H1 (cell line): ENCODE data around the gene CHRNA9.

Experiments
- BRCA1 ChIP-seq: IDR thresholded peaks from 2 replicates; pipeline ENCODE4 v1.6.1; 2012; ENCODE audit warnings: low read depth, low read length, improper control_type of control experiment
- CTCF ChIP-seq, 3 experiments: IDR thresholded peaks; 1 replicate in 2 of 3; 2 replicates in 1 of 3; pipeline versions ENCODE4 v1.5.1 to v1.6.1; 2011; ENCODE audit warnings: low read length in 3 of 3, mild to moderate bottlenecking in 3 of 3, inconsistent platforms in 2 of 3, low read depth in 1 of 3, moderate library complexity in 1 of 3; ENCODE audit not compliant: insufficient read depth in 1 of 3; ENCODE audit errors: control extremely low read depth in 1 of 3

GRCh38 chr4:40363382-40363920 is 28.3 kb downstream of the CHRNA9 start:
- TF ChIP-seq CTCF (IDR thresholded peaks at IDR 0.05; ENCODE audit: control extremely low read depth in 1 of 3, insufficient read depth in 1 of 3, low read depth in 1 of 3, low read length in 3 of 3): no peak
- TF ChIP-seq BRCA1: no peak
